ENCODE results near the gene PRKAA2.

Gene PRKAA2

DNA sequence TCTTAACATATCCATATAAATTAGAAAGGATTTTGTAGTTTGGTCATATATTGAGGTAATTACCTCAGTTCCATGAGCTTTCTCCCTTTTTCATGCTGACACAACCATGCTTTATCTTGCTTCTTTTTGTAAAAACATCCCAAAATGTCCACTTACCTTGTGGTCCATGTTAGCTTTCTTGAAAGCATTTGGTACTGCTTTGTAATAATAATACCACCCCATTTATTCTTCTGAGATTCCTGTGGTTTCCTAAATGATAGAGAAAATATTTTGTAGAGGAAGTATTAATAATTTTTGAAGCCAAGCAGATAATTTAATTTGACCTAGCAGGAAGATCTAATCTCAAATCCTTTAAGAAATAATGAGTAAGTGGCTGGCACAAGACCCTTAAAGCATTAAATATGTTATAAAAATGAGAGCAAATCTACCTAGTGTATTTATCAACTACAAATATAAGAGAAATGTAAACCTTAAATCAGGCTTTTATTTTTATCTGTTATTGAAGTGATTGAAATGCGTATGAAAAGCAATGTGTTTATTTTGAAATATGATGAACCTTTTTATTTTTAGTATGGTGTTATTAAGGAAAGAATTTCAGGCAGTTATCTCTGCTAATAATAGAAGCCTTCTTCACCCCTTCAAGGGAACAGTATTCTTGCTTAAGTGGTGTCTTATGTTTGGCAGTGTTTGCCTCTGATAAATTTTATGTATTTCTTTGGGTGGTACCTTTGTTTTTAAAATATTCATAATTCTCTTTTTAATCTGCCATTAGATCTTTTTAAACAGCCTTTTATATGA is 9.2 kb downstream of the PRKAA2 start:
- no peak for DNase-seq (ENCODE audit: low read depth in 1 of 2, low spot score in 1 of 2)

- no peak for DNase-seq (ENCODE audit: low read depth in 1 of 2, low spot score in 1 of 2)
Measured at GRCh38 chr1:56655991-56656613, 11.0 kb downstream of the PRKAA2 start.

DNA sequence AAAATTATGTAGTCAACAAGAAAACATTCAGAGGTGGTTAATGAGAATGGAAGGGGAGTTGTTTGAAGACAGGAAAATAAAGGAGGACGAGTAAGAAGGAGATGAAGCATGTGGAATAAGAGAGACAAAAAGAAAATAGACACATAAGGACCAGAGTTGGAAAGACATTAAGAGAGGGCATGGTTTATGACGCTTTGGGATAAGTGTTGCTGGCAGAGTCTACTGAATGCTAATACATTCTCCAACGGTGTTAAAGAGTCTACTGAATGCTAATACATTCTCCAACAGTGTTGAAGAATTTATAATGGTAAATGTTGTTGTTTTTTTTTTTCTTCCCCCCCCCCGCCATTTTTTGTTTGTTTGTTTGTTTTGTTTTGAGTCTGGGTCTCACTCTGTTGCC is 13.1 kb downstream of the PRKAA2 start:
- no peak for DNase-seq (ENCODE audit: low read depth in 1 of 2, low spot score in 1 of 2)

DNA sequence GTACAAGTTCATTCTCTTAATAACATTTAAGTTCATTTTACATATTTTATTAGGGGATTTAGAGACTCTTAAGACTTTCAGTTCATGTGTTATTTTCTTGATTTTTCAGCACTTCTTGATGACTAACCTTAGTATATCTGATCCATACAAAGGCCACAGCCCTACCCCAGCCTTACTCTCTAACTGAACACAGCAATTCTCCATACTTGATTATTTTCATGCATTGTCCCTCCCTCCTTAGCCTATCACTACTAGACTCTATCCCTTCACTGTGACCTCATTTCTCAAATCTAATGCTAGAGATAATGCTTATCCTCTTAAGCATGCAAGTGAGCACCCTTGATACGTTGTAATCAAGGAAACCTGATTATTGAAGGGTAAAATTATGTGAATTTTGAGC is 15.2 kb downstream of the PRKAA2 start:
- no peak for DNase-seq (ENCODE audit: low read depth in 1 of 2, low spot score in 1 of 2)

- DNase-seq (ENCODE audit: low read depth in 1 of 2, low spot score in 1 of 2), result no peak
Measured at GRCh38 chr1:56663846-56664245, 18.7 kb downstream of the PRKAA2 start.

DNA sequence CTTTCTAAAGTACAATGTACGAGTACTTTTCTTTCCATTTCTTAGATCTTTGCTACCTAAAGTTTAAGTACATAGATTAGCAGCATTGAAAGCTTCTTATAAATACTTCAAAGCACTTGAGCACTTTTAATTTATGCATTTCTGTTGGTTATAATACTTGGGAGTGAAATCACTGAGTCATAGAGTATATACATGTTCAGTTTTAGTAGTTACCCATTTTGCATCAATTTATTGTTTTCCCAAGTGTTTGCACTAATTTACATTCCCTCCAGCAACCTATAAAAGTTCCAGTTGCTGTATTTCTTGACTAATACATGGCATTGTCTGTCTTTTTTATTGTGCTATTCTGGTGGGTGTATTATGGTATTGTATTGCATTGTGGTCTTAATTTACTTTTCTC is 20.3 kb downstream of the PRKAA2 start:
- no peak for DNase-seq (ENCODE audit: low read depth in 1 of 2, low spot score in 1 of 2)

- no peak for DNase-seq (ENCODE audit: low read depth in 1 of 2, low spot score in 1 of 2)
Measured at GRCh38 chr1:56666112-56666608, 21.0 kb downstream of the PRKAA2 start.

DNA sequence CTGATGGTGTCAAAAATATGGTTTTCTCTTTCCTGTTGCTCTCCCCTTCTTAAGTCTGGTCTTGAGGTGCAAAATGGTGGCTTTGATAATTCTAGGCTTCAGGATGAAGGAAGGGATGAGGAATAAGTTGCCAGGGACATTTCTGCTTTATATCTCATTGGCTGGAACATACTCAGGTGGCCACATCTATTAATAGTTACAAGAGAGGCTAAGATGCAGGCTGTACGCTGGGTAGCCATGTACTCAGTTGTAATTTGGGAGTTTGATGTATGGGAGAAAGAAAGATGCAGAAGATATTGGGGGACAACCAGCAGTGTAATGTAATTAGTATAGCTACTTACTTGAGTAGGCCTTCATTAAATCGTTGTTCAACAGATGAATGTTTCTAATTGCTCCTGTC is 25.2 kb downstream of the PRKAA2 start:
- DNase-seq (ENCODE audit: low read depth in 1 of 2, low spot score in 1 of 2), result no peak

- no peak for DNase-seq (ENCODE audit: low read depth in 1 of 2, low spot score in 1 of 2)
Measured at GRCh38 chr1:56671085-56671484, 26.0 kb downstream of the PRKAA2 start.

- DNase-seq (ENCODE audit: low read depth in 1 of 2, low spot score in 1 of 2), result no peak
Measured at GRCh38 chr1:56671542-56671941, 26.4 kb downstream of the PRKAA2 start.

DNA sequence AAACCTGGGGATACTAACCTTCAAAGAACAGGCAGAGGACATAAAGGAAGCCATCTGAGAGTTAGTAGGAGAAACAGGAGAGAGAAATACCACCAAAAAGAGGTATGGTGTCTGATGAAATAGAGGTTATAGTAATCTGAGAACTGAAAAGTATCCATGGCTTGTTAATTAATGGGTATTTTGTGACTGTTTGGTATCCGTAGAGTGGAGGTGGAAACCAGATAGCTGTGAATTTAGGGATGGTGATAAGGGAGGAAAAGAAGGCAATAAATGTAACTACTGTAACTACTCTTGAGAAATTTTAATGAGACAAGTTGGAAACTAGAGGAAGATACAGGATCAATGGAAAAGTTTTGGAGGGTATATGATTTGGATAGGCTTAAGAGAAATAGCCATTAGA is 27.5 kb downstream of the PRKAA2 start:
- DNase-seq (ENCODE audit: low read depth in 1 of 2, low spot score in 1 of 2), result no peak

DNA sequence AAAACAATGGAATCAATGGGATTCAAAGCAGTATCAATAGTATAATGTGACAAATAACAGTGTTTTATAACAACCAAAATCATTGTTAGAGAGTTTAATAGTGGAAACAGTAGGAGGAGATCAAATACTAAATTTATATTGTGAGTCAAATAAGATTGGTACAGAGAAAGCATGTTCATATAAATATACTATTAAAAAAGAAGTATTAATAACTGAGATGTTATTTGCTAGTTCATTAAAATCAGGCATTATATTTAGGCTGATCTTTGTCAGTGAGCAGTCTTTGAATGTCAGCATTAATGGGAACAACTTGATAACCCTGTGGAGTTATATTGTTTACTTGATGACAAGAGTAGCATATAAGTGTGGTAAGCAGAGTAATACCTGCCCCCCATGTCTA is 30.6 kb downstream of the PRKAA2 start:
- DNase-seq (ENCODE audit: low read depth in 1 of 2, low spot score in 1 of 2), result no peak

GRCh38 chr1:56676571-56677035 is 31.5 kb downstream of the PRKAA2 start:
- no peak for DNase-seq (ENCODE audit: low read depth in 1 of 2, low spot score in 1 of 2)

GRCh38 chr1:56683569-56683968 is 38.5 kb downstream of the PRKAA2 start:
- DNase-seq (ENCODE audit: low read depth in 1 of 2, low spot score in 1 of 2), result no peak

GRCh38 chr1:56686169-56686568 is 41.1 kb downstream of the PRKAA2 start:
- DNase-seq (ENCODE audit: low read depth in 1 of 2, low spot score in 1 of 2), result no peak

GRCh38 chr1:56688522-56689026 is 43.5 kb downstream of the PRKAA2 start:
- DNase-seq (ENCODE audit: low read depth in 1 of 2, low spot score in 1 of 2), result no peak

GRCh38 chr1:56696663-56697062 is 51.5 kb downstream of the PRKAA2 start:
- no peak for DNase-seq (ENCODE audit: low read depth in 1 of 2, low spot score in 1 of 2)

DNA sequence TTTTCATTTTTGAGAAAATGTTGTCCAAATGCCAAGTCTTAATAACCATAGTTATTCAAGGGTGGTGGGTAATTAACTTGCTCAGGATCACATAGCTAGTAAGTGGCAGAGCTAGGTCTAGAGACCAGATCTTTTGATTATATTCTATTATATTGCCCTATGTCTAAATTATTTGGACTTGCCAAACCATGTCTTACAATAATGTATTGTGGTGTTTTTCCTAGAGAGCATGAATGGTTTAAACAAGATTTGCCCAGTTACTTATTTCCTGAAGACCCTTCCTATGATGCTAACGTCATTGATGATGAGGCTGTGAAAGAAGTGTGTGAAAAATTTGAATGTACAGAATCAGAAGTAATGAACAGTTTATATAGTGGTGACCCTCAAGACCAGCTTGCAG is 58.6 kb downstream of the PRKAA2 start:
- no peak for DNase-seq (ENCODE audit: low read depth in 1 of 2, low spot score in 1 of 2)

DNA sequence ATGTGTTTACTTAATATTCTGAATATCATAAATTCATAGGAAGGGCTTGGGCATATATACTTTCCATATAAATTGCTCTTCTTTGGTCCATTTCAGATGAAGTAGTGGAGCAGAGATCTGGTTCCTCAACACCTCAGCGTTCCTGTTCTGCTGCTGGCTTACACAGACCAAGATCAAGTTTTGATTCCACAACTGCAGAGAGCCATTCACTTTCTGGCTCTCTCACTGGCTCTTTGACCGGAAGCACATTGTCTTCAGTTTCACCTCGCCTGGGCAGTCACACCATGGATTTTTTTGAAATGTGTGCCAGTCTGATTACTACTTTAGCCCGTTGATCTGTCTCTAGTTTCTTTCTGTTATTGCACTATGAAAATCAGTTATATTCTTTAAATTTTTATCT is 62.3 kb downstream of the PRKAA2 start:
- DNase-seq (ENCODE audit: low read depth in 1 of 2, low spot score in 1 of 2), result no peak

- peak in 1 of 2 donors; percentile 4 for DNase-seq (ENCODE audit: low read depth in 1 of 2, low spot score in 1 of 2)
Measured at GRCh38 chr1:56709269-56709880, 64.3 kb downstream of the PRKAA2 start.

GRCh38 chr1:56709995-56710394 is 64.9 kb downstream of the PRKAA2 start:
- DNase-seq (ENCODE audit: low read depth in 1 of 2, low spot score in 1 of 2), result no peak

GRCh38 chr1:56710646-56711045 is 65.5 kb downstream of the PRKAA2 start:
- DNase-seq (ENCODE audit: low read depth in 1 of 2, low spot score in 1 of 2), result no peak

Measured in activated CD4-positive, alpha-beta T cell treated with anti-CD3 and anti-CD28 coated beads, Interleukin-2, amount 50 U/mL, for 24 hours (primary cell).